Central memory CD8-positive, alpha-beta T cell (primary cell): ENCODE results near the gene RBP3.
"Not testable (repeated sequence)": the region's sequence is repeated elsewhere in the genome, so short reads cannot be mapped to it uniquely, and the experiment has no call there.

Experiments used
- ATAC-seq: fragments of 150-1000 bp; cut with Tn5 transposase; replicated peaks from 2 replicates; pipeline ENCODE4 v1.10.0; 2022; ENCODE audit warnings: mild to moderate bottlenecking, moderate FRiP score, moderate number of reproducible peaks; ENCODE audit not compliant: poor library complexity, severe bottlenecking; ENCODE audit errors: extremely low read depth
- DNase-seq, 2 donors: peaks; one replicate each; pipeline ENCODE4 v3.0.0; 2021; ENCODE audit warnings: low spot score in 2 of 2
- H3K27ac Mint-ChIP-seq: one replicate; pipeline ENCODE4 v1.8.0; 2022; ENCODE audit warnings: low read depth, mild to moderate bottlenecking, moderate library complexity, mixed read lengths
- H3K27me3 Mint-ChIP-seq: one replicate; pipeline ENCODE4 v1.8.0; 2022; ENCODE audit warnings: mixed read lengths
- H3K36me3 Mint-ChIP-seq: one replicate; pipeline ENCODE4 v1.8.0; 2022; ENCODE audit warnings: mild to moderate bottlenecking, moderate library complexity, mixed read lengths; ENCODE audit not compliant: insufficient read depth
- H3K4me1 Mint-ChIP-seq: one replicate; pipeline ENCODE4 v1.8.0; 2022; ENCODE audit warnings: mixed read lengths
- H3K4me3 Mint-ChIP-seq: one replicate; pipeline ENCODE4 v1.8.0; 2022; ENCODE audit warnings: mild to moderate bottlenecking, moderate library complexity, mixed read lengths
- H3K9me3 Mint-ChIP-seq: one replicate; pipeline ENCODE4 v1.8.0; 2022; ENCODE audit warnings: mixed read lengths

RBP3 gene

GRCh38 chr10:47379445-47379785, 31.3 kb downstream of the RBP3 start:
- Mint-ChIP-seq H3K27ac (no peak overlapping the region), H3K4me3 (no peak overlapping the region), H3K9me3 (no peaks in the 10 kb centered on the region), H3K36me3 (no peaks in the 10 kb centered on the region), H3K27me3 (peaks cover 96% of the 10 kb centered on the region), H3K4me1 (peaks cover 10% of the 10 kb centered on the region)
- ATAC-seq (no peak), DNase-seq (no peak)

- no peak overlapping the region for H3K27ac Mint-ChIP-seq
- peaks cover 97% of the 10 kb centered on the region for H3K27me3 Mint-ChIP-seq
- H3K4me3 Mint-ChIP-seq, result no peak overlapping the region
- H3K4me1 Mint-ChIP-seq, result peaks cover 13% of the 10 kb centered on the region
- H3K9me3 Mint-ChIP-seq, result no peaks in the 10 kb centered on the region
- DNase-seq, result no peak
- H3K36me3 Mint-ChIP-seq, result no peaks in the 10 kb centered on the region
- no peak for ATAC-seq
Observed at GRCh38 chr10:47379901-47380300, 31.7 kb downstream of the RBP3 start.

- no peaks in the 10 kb centered on the region for H3K9me3 Mint-ChIP-seq
- DNase-seq, result no peak
- no peak for ATAC-seq
- peaks cover 97% of the 10 kb centered on the region for H3K27me3 Mint-ChIP-seq
- no peak overlapping the region for H3K27ac Mint-ChIP-seq
- peaks cover 14% of the 10 kb centered on the region for H3K4me1 Mint-ChIP-seq
- H3K36me3 Mint-ChIP-seq, result no peaks in the 10 kb centered on the region
- H3K4me3 Mint-ChIP-seq, result no peak overlapping the region
Observed at GRCh38 chr10:47380341-47381102, 32.4 kb downstream of the RBP3 start.

- H3K27me3 Mint-ChIP-seq, result peaks cover 97% of the 10 kb centered on the region
- no peak overlapping the region for H3K27ac Mint-ChIP-seq
- H3K4me1 Mint-ChIP-seq, result peaks cover 14% of the 10 kb centered on the region
- ATAC-seq, result no peak
- no peak overlapping the region for H3K4me3 Mint-ChIP-seq
- DNase-seq, result no peak
- H3K9me3 Mint-ChIP-seq, result no peaks in the 10 kb centered on the region
- H3K36me3 Mint-ChIP-seq, result no peaks in the 10 kb centered on the region
Observed at GRCh38 chr10:47381103-47381395, 32.9 kb downstream of the RBP3 start.

- DNase-seq (no peak), ATAC-seq (no peak)
- H3K36me3 Mint-ChIP-seq, result no peaks in the 10 kb centered on the region
- no peak overlapping the region for H3K4me3 Mint-ChIP-seq
- peaks cover 97% of the 10 kb centered on the region for H3K27me3 Mint-ChIP-seq
- H3K9me3 Mint-ChIP-seq, result no peaks in the 10 kb centered on the region
- H3K27ac Mint-ChIP-seq, result no peak overlapping the region
- peaks cover 14% of the 10 kb centered on the region for H3K4me1 Mint-ChIP-seq
Observed at GRCh38 chr10:47381427-47382379, 33.5 kb downstream of the RBP3 start.

GRCh38 chr10:47383261-47384147, 35.3 kb downstream of the RBP3 start:
- DNase-seq (no peak), ATAC-seq (no peak)
- Mint-ChIP-seq H3K4me1 (peaks cover 14% of the 10 kb centered on the region), H3K27me3 (peaks cover 93% of the 10 kb centered on the region), H3K9me3 (no peaks in the 10 kb centered on the region), H3K36me3 (no peaks in the 10 kb centered on the region), H3K27ac (no peak overlapping the region), H3K4me3 (peak overlapping the region; percentile 86)

GRCh38 chr10:47384148-47384921, 36.2 kb downstream of the RBP3 start, which contains the start of gene ZNF488:
ZNF488 (minus strand) TSS chr10:47384293; CDS start chr10:47368829, 15,464 bp downstream.
- Mint-ChIP-seq H3K4me1 (peaks cover 14% of the 10 kb centered on the region), H3K36me3 (no peaks in the 10 kb centered on the region), H3K4me3 (peak within 1 kb of the TSS; percentile 86), H3K27ac (peak within 1 kb of the TSS; percentile 56), H3K27me3 (peaks cover 91% of the 10 kb centered on the region), H3K9me3 (no peaks in the 10 kb centered on the region)
- DNase-seq (peak; percentile 31 to 32), ATAC-seq (peak; percentile 82)

- H3K4me1 Mint-ChIP-seq, result peaks cover 14% of the 10 kb centered on the region
- peaks cover 80% of the 10 kb centered on the region for H3K27me3 Mint-ChIP-seq
- not testable (repeated sequence) for H3K27ac Mint-ChIP-seq, H3K4me3 Mint-ChIP-seq, ATAC-seq, H3K9me3 Mint-ChIP-seq, H3K36me3 Mint-ChIP-seq, DNase-seq
Observed at GRCh38 chr10:47386104-47386503, 37.9 kb downstream of the RBP3 start.

GRCh38 chr10:47388879-47389278, 40.7 kb downstream of the RBP3 start:
- Mint-ChIP-seq H3K4me1 (peaks cover 7% of the 10 kb centered on the region), H3K27ac (no peak overlapping the region), H3K9me3 (no peaks in the 10 kb centered on the region), H3K27me3 (peaks cover 80% of the 10 kb centered on the region), H3K4me3 (no peak overlapping the region), H3K36me3 (no peaks in the 10 kb centered on the region)
- DNase-seq (no peak), ATAC-seq (no peak)

- no peak for DNase-seq
- Mint-ChIP-seq H3K27me3 (peaks cover 83% of the 10 kb centered on the region), H3K4me1 (peaks cover 4% of the 10 kb centered on the region), H3K4me3 (no peak overlapping the region), H3K36me3 (no peaks in the 10 kb centered on the region), H3K27ac (no peak overlapping the region), H3K9me3 (no peaks in the 10 kb centered on the region)
- ATAC-seq, result no peak
Observed at GRCh38 chr10:47389619-47390018, 41.5 kb downstream of the RBP3 start.

- Mint-ChIP-seq H3K27me3 (peaks cover 87% of the 10 kb centered on the region), H3K9me3 (no peaks in the 10 kb centered on the region), H3K36me3 (no peaks in the 10 kb centered on the region), H3K4me1 (no peaks in the 10 kb centered on the region), H3K4me3 (no peak overlapping the region), H3K27ac (no peak overlapping the region)
- DNase-seq (no peak), ATAC-seq (no peak)
Observed at GRCh38 chr10:47396311-47396717, 48.2 kb downstream of the RBP3 start.

- Mint-ChIP-seq H3K36me3 (peaks cover 3% of the 10 kb centered on the region), H3K27ac (no peak overlapping the region), H3K9me3 (no peaks in the 10 kb centered on the region), H3K4me3 (no peak overlapping the region), H3K27me3 (peaks cover 87% of the 10 kb centered on the region), H3K4me1 (no peaks in the 10 kb centered on the region)
- ATAC-seq, result no peak
- no peak for DNase-seq
Observed at GRCh38 chr10:47397256-47397655, 49.1 kb downstream of the RBP3 start.
